ENCODE results near the gene ADAMTS2. TPM values are rescaled to one million over a fixed set of nuclear protein-coding genes. Genes with fewer than 3 reads are reported as not detected.
A peak's percentile ranks its signal among the peaks of the same experiment; 100 is the strongest.

Gene ADAMTS2
- total RNA-seq, 1 experiment from 2014 or later = 3.9 TPM

DNA sequence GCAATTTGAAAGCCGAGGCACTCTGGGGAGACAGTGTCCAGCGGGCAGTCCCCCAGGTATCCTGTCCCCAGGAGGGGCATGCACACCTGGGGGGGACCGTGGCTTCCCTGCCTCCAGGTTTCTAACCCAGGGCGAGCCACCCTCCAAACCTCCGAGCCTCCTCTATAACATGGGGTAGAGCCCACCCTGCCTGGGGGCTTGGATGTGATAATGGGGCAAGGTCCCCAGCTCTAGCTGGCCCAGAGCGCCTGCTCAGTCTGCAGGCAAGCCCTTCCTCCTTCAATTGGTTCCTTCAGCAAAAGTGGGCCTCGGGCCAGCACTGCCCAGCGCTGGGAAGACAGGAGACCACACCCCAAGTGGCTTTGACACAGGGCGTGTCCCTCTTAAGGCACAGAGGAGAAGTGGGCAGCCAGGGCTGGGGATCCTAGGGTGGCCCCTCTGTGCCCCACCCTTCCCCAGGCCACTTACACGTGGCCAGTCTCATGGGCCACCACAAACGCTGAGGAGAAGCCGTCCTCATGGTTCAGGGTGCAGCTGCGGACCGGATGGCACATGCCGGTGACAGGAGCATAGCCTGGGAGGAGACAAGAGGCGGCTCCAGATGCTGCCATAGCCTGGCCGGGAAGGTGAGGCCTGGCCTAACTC, 190.8 kb downstream of the ADAMTS2 start:
- Histone ChIP-seq H3K4me2 (ENCODE audit: low read length) (no peak overlapping the region), H3K9ac (ENCODE audit: low read length) (no peak overlapping the region), H3K4me1 (ENCODE audit: control insufficient read depth in 1 of 2, insufficient read depth in 2 of 2, low read length in 2 of 2) (no peaks in the 10 kb centered on the region), H4K20me1 (ENCODE audit: insufficient read depth) (no peaks in the 10 kb centered on the region), H2AFZ (ENCODE audit: low read depth, low read length, poor library complexity, severe bottlenecking) (no peak overlapping the region), H3K36me3 (ENCODE audit: control insufficient read depth in 1 of 2, insufficient read depth in 2 of 2, low read length in 2 of 2) (no peaks in the 10 kb centered on the region), H3K9me2 (ENCODE audit: insufficient read depth) (no peaks in the 10 kb centered on the region), H3K79me2 (ENCODE audit: insufficient read depth, low read length) (no peaks in the 10 kb centered on the region), H3K9me3 (ENCODE audit: control insufficient read depth in 1 of 2, insufficient read depth in 1 of 2, low read depth in 1 of 2, low read length in 2 of 2) (no peaks in the 10 kb centered on the region), H3K27me3 (ENCODE audit: insufficient read depth, low read length) (no peaks in the 10 kb centered on the region), H3K27ac (ENCODE audit: low read depth, low read length) (no peak overlapping the region), H3K4me3 (replicated peaks in 1 of 2; ENCODE audit: low read depth in 1 of 2, low read length in 2 of 2) (no peak overlapping the region)
- ATAC-seq (peak; percentile 20; the same call in 1 of the 2 replicates), DNase-seq (ENCODE audit: low read depth, low spot score) (no peak)
- TF ChIP-seq ZFX (IDR thresholded peaks at IDR 0.05) (no peak), TCF7L2 (IDR thresholded peaks at IDR 0.05; ENCODE audit: borderline replicate concordance, extremely low read depth, insufficient read depth, insufficient read length) (no peak), CBX3 (IDR thresholded peaks at IDR 0.05; ENCODE audit: low read depth) (no peak), EGR1 (IDR thresholded peaks at IDR 0.05; ENCODE audit: low read depth) (no peak), SIN3A (IDR thresholded peaks at IDR 0.05; ENCODE audit: low read depth) (no peak), YY1 (IDR thresholded peaks at IDR 0.05; ENCODE audit: extremely low read depth, insufficient replicate concordance, low read depth, low read length) (no peak), FOSL1 (IDR thresholded peaks at IDR 0.05; ENCODE audit: low read depth) (no peak), RAD21 (IDR thresholded peaks at IDR 0.05; ENCODE audit: low read depth) (no peak)
- TF ChIP-seq, protein P1, sequence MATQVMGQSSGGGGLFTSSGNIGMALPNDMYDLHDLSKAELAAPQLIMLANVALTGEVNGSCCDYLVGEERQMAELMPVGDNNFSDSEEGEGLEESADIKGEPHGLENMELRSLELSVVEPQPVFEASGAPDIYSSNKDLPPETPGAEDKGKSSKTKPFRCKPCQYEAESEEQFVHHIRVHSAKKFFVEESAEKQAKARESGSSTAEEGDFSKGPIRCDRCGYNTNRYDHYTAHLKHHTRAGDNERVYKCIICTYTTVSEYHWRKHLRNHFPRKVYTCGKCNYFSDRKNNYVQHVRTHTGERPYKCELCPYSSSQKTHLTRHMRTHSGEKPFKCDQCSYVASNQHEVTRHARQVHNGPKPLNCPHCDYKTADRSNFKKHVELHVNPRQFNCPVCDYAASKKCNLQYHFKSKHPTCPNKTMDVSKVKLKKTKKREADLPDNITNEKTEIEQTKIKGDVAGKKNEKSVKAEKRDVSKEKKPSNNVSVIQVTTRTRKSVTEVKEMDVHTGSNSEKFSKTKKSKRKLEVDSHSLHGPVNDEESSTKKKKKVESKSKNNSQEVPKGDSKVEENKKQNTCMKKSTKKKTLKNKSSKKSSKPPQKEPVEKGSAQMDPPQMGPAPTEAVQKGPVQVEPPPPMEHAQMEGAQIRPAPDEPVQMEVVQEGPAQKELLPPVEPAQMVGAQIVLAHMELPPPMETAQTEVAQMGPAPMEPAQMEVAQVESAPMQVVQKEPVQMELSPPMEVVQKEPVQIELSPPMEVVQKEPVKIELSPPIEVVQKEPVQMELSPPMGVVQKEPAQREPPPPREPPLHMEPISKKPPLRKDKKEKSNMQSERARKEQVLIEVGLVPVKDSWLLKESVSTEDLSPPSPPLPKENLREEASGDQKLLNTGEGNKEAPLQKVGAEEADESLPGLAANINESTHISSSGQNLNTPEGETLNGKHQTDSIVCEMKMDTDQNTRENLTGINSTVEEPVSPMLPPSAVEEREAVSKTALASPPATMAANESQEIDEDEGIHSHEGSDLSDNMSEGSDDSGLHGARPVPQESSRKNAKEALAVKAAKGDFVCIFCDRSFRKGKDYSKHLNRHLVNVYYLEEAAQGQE (IDR thresholded peaks at IDR 0.05; ENCODE audit: low read depth) = no peak
- TF ChIP-seq, protein P2, sequence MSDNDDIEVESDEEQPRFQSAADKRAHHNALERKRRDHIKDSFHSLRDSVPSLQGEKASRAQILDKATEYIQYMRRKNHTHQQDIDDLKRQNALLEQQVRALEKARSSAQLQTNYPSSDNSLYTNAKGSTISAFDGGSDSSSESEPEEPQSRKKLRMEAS (IDR thresholded peaks at IDR 0.05) = no peak
- ChIA-PET CTCF (no interaction called here), POLR2A (no interaction called here), RAD21 (ENCODE audit: low non-redundant PET in 1 of 2, low total read pairs in 2 of 2, uncharacterized antibody in 2 of 2, unreplicated experiment in 2 of 2) (no interaction called here)
- intact Hi-C loops (cut with micrococcal nuclease) = no loop called here
- no TSS peak for BruUV-seq (replicated peaks)

All from HCT116 (cell line).